Prostate gland (tissue), 2 donors: ENCODE results near the gene PSMD5. TPM values are rescaled to one million over a fixed set of nuclear protein-coding genes. Genes with fewer than 3 reads are reported as not detected.

ENCODE experiments used
- DNase-seq: peaks from one replicate; pipeline ENCODE4 v3.0.0-alpha.2; 2019; ENCODE audit warnings: low spot score
- H3K27ac ChIP-seq, 2 donors: fragments of 200-600 bp; sonication (generic); 2 replicates each; pipeline ENCODE4 v1.5.1; 2017 to 2019
- H3K27me3 ChIP-seq: fragments of 200-600 bp; sonication (generic); replicated peaks from 2 replicates; pipeline ENCODE4 v1.5.1; 2019; ENCODE audit not compliant: insufficient read depth
- H3K36me3 ChIP-seq, 2 donors: fragments of 200-600 bp; sonication (generic); 1 replicate in 1 of 2; 2 replicates in 1 of 2; pipeline versions ENCODE4 v1.5.1 to v1.8.1; 2017 to 2019
- H3K4me1 ChIP-seq: fragments of 200-600 bp; sonication (generic); replicated peaks from 2 replicates; pipeline ENCODE4 v1.5.1; 2019
- H3K4me3 ChIP-seq, 2 donors: fragments of 200-600 bp; sonication (generic); 2 replicates each; pipeline ENCODE4 v1.5.1; 2017 to 2019
- H3K9me3 ChIP-seq: fragments of 200-600 bp; sonication (generic); 2 replicates; pipeline ENCODE4 v1.5.1; 2017
- POLR2A ChIP-seq: fragments of 450-650 bp; IDR thresholded peaks from one replicate; pipeline ENCODE4 v1.6.1; 2016; ENCODE audit warnings: antibody characterized with exemption, mild to moderate bottlenecking
- POLR2AphosphoS5 ChIP-seq: sonication (generic); formaldehyde crosslinking; IDR thresholded peaks from one replicate; pipeline ENCODE4 v1.6.1; 2017; ENCODE audit warnings: antibody characterized with exemption
- WGBS: methylation state at CpG from one replicate; pipeline ENCODE4 v1.1.5; 2018; 5-methylcytosine and 5-hydroxymethylcytosine counted together
- intact Hi-C: fragments of 100-400 bp; cut with DNase I; formaldehyde crosslinking; loops from one replicate; pipeline ENCODE4 v1.14.2; 2022
- total RNA-seq, 2 donors: library from RNA; depleted of rRNA; stranded (reverse); fragments of >200 nt; gene quantifications; one replicate each; pipeline ENCODE4 v1.1.0, GENCODE V29; 2016
- TF ChIP-seq, protein P1 (sequence below), 4 experiments: fragments of 200-600 bp in 2 of 4; fragments of 450-650 bp in 2 of 4; sonication (generic) in 2 of 4; IDR thresholded peaks; 1 replicate in 3 of 4; 2 replicates in 1 of 4; pipeline ENCODE4 v1.5.1; 2016 to 2019; ENCODE audit warnings: antibody characterized with exemption in 4 of 4, mild to moderate bottlenecking in 2 of 4, moderate library complexity in 2 of 4

PSMD5 gene
- total RNA-seq, 2 donors from 2014 or later: 30.0 to 36.3 TPM

- no peak overlapping the region for H3K4me3 ChIP-seq
- WGBS: 95% methylated on average over 4 of the region's 4 CpGs
- H3K36me3 ChIP-seq: no peaks in the 10 kb centered on the region
- no peak overlapping the region for H3K27ac ChIP-seq
- intact Hi-C loops: no loop called here
- no peak for TF ChIP-seq POLR2AphosphoS5
- TF ChIP-seq POLR2A: no peak
- TF ChIP-seq, protein P1, sequence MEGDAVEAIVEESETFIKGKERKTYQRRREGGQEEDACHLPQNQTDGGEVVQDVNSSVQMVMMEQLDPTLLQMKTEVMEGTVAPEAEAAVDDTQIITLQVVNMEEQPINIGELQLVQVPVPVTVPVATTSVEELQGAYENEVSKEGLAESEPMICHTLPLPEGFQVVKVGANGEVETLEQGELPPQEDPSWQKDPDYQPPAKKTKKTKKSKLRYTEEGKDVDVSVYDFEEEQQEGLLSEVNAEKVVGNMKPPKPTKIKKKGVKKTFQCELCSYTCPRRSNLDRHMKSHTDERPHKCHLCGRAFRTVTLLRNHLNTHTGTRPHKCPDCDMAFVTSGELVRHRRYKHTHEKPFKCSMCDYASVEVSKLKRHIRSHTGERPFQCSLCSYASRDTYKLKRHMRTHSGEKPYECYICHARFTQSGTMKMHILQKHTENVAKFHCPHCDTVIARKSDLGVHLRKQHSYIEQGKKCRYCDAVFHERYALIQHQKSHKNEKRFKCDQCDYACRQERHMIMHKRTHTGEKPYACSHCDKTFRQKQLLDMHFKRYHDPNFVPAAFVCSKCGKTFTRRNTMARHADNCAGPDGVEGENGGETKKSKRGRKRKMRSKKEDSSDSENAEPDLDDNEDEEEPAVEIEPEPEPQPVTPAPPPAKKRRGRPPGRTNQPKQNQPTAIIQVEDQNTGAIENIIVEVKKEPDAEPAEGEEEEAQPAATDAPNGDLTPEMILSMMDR (IDR thresholded peaks at IDR 0.05): no peak
- DNase-seq: no peak
- H3K4me1 ChIP-seq: no peaks in the 10 kb centered on the region
- no peaks in the 10 kb centered on the region for H3K27me3 ChIP-seq
- no peaks in the 10 kb centered on the region for H3K9me3 ChIP-seq
These were observed 71.8 kb downstream of the PSMD5 start for GRCh38 chr9:120770931-120771330.

DNA sequence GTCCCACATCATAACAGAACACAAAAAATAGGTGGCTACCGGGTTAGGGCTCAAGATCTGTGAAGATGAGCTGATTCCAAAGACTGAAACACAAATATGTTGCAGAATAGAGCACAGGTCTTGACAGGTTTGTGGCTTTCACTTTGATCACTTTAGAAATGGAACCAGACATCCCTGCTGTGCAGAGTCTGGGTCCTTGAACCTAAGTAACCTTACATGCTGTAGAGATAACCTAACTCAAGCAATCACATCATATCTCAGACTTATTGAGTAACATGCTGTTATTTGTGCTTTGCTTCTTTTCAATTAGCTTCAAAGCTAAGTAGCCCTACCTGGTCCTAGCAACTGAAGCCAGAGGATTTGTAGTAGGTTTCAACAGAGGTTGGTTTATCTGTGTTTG lies 73.8 kb downstream of the PSMD5 start:
- no peaks in the 10 kb centered on the region for H3K27me3 ChIP-seq
- 48% methylated on average over 1 of the region's 1 CpG for WGBS
- H3K36me3 ChIP-seq: peaks cover 0 to 5% of the 10 kb centered on the region in 2 donors
- H3K4me3 ChIP-seq: no peak overlapping the region
- H3K9me3 ChIP-seq: no peaks in the 10 kb centered on the region
- TF ChIP-seq POLR2AphosphoS5 (no peak), POLR2A (no peak)
- TF ChIP-seq, protein P1 (IDR thresholded peaks at IDR 0.05): no peak
- H3K4me1 ChIP-seq: no peaks in the 10 kb centered on the region
- no peak for DNase-seq
- intact Hi-C loops: no loop called here
- H3K27ac ChIP-seq: no peak overlapping the region

DNA sequence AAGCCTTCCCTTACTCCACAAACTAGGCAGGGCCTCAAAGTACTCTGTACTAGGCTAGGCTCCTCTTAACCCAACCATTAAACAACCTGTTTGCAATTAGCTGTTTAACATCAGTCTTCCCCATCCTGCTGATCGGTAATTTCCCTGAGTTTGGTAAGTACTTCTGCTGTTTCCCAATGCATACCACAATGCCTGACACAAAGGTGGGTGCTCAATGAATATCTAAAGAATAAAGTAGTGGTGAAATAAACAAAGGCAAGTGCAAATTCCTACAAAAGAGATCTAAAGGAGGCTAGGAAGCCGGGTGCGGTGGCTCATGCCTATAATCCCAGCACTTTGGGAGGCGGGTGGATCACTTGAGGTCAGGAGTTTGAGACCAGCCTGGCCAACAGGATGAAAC lies 74.5 kb downstream of the PSMD5 start:
- peaks cover 0 to 5% of the 10 kb centered on the region in 2 donors for H3K36me3 ChIP-seq
- H3K4me3 ChIP-seq: no peak overlapping the region
- no peaks in the 10 kb centered on the region for H3K4me1 ChIP-seq
- intact Hi-C loops: no loop called here
- H3K27me3 ChIP-seq: no peaks in the 10 kb centered on the region
- no peak for TF ChIP-seq POLR2AphosphoS5
- no peak for TF ChIP-seq POLR2A
- TF ChIP-seq, protein P1 (IDR thresholded peaks at IDR 0.05): no peak
- H3K27ac ChIP-seq: no peak overlapping the region
- H3K9me3 ChIP-seq: no peaks in the 10 kb centered on the region
- DNase-seq: no peak
- WGBS: 96% methylated on average over 4 of the region's 4 CpGs

DNA sequence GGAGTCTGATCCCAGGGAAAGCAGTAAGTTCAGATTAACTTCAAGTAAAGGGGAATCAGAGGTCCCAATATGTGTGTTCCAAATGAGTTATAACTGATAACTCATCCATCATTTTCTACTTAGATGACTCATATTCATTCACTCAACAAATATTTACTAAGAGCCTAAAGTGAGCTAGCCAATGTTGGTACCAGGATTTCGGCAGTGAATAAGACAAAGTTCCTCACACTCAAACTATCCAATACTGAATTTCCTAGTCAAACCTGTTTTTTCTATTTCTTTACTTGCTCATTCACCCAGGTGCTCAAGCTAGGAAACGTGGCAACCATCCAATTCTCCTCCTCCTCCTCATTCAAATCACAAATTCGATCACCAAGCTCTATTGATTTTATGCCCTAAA lies 75.3 kb downstream of the PSMD5 start:
- Histone ChIP-seq H3K4me3 (no peak overlapping the region), H3K9me3 (no peaks in the 10 kb centered on the region), H3K27ac (no peak overlapping the region), H3K36me3 (peaks cover 0 to 5% of the 10 kb centered on the region in 2 donors), H3K4me1 (no peaks in the 10 kb centered on the region), H3K27me3 (no peaks in the 10 kb centered on the region)
- TF ChIP-seq, protein P1 (IDR thresholded peaks at IDR 0.05): no peak
- TF ChIP-seq POLR2AphosphoS5: no peak
- TF ChIP-seq POLR2A: no peak
- intact Hi-C loops: no loop called here
- DNase-seq: no peak
- 61% methylated on average over 3 of the region's 3 CpGs for WGBS

Other genes with a start within 250 kb of the PSMD5 start
- 10 to 100 TPM; 12.0 to 25.3 TPM for gene MEGF9, start 128.5 kb downstream of the PSMD5 start, total RNA-seq
- gene FBXW2, start 49.5 kb downstream of the PSMD5 start, total RNA-seq: 10 to 100 TPM; 38.3 to 57.1 TPM
- 10 to 100 TPM; 19.9 to 37.6 TPM for gene PHF19, start 34.3 kb upstream of the PSMD5 start, total RNA-seq
- gene TRAF1, start 83.9 kb upstream of the PSMD5 start, total RNA-seq: 1 to 10 TPM; 3.1 to 6.9 TPM
- gene C5, start 207.4 kb upstream of the PSMD5 start, total RNA-seq: 10 to 100 TPM in 1 of 2 donors, 1 to 10 TPM in 1; 3.5 to 11.1 TPM
- gene CNTRL, start 232.0 kb upstream of the PSMD5 start, total RNA-seq: 10 to 100 TPM; 10.3 to 21.9 TPM